Superior temporal gyrus (tissue), 1 donor: ENCODE results near the gene PTPN6.

Source experiments
- DNase-seq: peaks from one replicate; pipeline ENCODE4 v3.0.0-alpha.2; 2016; ENCODE audit errors: extremely low spot score

The PTPN6 gene

DNA sequence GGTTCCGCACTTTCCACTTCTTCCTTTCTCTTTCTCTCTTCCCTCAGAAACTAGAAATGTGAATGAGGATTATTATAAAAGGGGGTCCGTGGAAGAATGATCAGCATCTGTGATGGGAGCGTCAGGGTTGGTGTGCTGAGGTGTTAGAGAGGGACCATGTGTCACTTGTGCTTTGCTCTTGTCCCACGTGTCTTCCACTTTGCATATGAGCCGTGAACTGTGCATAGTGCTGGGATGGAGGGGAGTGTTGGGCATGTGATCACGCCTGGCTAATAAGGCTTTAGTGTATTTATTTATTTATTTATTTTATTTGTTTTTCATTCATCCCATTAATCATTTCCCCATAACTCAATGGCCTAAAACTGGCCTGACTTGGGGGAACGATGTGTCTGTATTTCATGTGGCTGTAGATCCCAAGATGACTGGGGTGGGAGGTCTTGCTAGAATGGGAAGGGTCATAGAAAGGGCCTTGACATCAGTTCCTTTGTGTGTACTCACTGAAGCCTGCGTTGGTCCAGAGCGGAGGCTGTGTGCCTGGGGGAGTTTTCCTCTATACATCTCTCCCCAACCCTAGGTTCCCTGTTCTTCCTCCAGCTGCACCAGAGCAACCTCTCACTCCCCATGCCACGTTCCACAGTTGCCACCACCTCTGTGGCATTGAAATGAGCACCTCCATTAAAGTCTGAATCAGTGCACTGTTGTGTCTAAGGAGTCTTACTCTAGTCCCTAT is 28.0 kb upstream of the PTPN6 start:
- DNase-seq: no peak

DNA sequence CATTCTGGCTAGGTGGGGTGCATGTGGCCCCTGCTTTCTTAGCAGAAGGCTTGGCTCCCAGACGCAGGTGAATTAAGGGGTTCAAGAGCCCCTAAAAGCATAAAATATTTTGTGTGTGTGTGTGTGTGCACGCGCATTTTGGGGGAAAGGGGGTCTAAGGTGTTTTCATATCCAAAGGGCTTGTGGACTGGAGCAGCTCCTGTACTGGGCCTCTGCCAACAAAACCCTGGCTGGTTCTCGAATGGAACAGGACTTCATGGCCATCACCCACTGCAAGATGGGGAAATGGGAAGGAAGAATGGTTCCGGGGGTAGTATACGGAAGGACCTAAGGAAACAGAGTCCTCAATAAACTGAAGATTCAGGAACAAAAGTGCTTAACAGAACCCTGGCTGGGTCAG is 27.3 kb upstream of the PTPN6 start:
- DNase-seq: no peak

DNA sequence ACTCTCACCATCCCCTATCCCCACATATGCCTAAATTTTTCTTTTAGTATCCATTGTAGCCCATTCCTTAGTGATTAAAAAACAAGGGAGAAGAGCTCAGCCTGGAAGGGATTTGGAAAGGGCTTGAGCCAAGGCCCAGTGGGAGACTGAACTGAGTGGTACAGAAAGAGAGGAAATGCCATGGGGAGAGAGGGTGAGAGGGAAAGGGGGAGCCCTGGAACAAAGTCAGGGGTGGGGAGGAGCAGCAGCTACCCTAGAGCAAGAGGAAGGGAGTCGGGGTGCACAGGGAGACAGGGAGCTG is 26.0 kb upstream of the PTPN6 start:
- DNase-seq: peak; percentile 33

DNA sequence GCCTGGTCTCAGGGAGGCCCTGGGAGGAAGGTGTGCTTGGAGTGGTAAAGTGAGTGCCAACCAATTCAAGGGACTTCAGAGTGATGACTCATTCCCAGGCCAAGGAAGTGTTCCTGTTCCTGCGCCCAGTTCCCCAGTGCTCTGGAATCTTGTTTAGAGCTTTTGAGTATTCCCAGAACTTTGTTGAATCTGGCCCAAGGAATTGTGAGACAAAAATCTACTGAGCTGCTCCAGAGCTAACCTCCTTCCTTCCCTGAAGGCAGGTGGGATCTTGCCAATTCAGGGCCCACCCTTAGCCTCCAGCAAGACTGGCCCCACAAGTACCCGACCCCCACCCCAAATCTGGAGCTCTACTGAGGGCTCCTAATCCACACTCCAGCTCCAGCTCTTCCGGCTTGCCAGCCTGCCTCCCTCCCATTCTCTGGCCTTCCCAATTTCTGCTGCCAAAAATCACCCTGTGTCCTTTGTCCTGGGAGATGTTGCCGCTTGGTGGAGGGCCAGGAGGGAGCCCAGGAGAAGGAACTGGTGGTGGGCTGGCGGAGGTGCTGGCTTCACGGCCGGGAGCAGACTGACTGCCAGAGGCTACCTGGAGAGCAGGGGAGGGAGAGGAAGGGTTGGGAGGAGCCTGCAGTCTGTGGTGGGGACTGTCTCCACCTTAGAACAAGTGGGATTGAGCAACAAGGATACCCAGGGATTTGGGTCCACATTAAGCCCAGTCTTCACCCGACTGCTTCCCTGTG is 25.4 kb upstream of the PTPN6 start:
- DNase-seq: peak; percentile 75

DNA sequence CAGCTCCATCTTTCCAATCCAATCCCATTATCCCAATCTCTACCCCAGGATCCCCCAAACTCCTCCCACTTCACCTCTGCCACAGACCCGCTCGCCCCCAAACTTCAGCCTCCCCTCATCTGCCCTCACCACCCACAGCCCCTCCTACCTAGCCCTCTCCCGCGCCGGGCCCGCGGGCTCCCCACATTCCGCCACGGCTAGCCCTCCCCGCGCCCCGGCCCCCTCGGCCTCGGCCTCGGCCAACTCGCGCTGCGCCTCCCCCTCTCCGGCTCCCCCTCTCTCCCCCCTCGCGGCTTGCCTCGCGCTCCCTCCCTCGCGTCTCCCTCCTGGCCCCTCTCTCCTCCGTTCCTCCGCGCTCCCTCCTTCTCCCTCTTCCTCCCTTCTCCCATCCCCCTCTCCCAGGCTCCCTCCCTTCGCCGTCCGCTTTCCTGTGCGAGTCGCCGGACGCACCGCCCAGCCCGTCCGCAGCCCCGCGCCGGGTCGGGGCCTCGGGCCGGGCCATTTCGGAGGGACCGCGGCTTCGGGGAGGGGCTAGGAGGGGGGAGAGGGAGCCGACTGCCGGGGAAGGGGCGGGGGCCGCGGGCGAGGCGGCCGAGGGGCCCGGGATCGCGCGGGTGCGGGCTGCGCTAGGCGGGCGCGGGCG is 23.7 kb upstream of the PTPN6 start, which contains the start of gene ATN1:
ATN1 (plus strand) TSS at position 581 of the 643 bp plus-strand sequence. CDS start 6,043 bp downstream, outside the sequence.
- DNase-seq: peak; percentile 76

DNA sequence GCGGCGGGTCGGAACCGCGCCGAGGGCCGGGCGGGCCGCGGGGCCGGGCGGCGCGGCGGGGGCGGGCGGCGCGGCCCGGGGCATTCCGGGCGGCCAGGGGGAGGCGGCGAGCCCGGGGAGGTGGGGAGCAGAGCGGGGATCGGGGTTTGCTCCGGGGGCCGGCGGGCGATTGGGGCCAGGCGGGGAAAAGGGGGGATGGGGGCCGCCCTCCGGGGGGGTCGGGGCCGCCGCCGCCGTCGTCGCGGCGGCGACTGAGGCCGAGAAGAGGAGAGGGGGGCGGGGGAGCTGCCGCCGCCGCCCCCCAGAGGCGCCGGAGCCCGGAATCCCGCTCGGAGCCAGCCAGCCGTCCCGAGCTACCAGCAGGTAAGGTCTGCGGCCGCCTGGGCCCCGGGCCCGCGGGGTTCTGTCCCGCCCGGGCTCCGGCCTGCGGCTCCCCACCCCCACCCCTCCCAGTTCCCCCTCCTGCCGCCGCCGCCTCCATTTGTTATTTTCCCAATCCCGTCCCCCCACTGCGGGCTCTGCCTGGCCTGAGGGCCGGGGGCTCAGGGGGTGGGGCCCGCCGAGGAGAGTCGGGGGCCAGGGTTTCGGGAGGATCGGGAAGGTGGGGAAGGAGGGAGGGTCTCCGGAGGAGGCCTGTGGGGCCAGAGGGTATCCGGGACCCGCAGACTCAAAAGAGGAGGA is 23.0 kb upstream of the PTPN6 start:
- DNase-seq: no peak

DNA sequence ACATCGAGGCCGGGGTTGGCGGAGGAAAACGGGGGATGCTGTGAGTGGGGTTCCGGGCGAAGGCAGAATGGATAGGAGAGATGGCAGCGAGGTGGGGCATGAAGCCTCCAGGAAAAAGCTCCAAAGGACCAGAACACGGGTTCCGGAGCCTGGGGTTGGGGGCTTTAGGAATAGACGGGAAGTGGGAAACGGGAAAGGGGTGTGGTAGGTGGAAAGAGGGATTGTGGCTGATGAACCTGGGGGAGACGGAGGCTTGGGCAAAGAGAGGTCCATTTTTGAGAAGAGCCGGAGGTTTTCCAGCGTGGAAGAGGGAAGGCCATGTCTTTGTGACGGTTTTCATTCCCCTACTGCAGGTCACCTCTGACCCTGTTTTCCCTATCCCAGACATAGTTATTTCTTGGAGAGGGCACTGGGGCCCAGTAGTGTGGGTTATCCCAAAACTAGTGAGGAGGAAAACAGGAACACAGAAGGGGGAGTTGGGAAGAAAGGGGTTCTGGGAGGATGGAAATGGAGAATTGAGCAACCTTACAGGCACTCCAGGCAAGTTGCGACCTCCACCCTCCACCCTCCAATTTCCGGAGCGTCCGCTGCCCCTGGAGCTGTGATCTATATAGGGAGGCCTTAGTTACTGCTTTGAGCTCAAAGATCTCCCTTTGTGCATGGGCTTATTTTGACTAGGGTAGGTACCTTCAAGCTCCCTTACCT is 22.3 kb upstream of the PTPN6 start:
- no peak for DNase-seq

DNA sequence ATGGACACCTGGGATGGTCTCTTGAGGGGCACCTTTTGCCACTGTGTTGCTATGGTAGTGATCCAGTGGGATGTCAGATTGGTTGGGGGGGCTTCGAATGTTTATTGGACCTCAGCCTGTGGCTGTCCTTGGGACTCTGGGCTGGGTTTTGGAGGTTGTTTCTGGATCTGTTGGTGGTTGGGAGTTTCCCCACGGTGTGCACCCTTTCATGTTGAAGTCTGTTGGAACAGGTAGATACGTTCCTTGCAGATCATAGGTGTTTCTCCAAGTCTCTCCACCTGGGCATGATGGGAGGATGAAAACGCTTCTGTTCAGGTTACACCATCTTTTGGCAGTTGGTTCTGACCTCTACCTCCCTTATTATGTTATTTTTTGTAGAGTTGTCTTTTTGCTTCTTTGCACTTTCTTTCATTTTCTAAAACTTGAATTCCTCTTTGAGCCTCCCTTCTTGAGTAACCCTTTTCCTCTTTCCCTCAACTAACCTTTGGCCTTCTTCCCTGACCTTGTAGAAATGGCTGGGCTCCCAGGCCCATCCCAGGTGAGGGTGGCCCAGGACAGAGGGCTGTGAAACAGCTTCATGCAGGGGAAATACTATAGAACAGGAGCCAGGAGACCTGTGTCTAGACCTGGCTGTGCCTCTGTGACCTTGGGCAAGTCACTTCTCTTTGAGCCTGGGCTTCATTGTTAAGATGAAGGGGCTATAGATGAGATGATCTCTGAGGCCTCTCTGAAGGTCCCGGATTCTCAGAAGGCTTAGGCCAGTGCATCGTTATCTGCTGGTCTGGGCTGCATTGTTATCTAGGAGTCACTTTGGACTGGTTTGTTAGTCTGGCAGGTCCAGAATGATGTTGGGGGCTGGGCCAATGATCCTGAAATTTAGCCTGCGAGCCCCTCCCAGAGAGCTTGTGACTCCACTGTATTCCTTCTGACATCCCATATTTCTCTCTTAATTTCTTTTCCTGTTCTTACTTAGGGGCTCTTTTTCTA is 21.4 kb upstream of the PTPN6 start:
- DNase-seq: no peak

DNA sequence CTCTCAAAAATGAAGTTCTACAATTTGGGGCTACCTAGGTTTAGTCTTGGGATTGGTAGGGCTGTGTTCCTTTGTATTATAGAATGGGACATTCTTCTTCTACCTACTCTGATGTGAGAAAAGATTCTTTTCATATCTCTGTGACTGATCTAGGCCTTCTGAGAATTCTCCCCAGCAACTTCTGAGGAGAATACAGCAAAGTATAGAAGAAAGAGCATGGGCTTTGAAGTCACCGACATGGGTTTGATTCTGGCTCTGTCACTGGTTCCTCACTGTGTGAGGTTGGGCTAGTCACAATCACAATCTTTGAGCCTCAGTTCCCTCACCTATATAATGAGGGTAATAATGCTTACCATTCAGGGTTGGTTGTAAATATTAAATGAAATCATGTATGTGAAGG is 18.4 kb upstream of the PTPN6 start:
- DNase-seq: no peak

DNA sequence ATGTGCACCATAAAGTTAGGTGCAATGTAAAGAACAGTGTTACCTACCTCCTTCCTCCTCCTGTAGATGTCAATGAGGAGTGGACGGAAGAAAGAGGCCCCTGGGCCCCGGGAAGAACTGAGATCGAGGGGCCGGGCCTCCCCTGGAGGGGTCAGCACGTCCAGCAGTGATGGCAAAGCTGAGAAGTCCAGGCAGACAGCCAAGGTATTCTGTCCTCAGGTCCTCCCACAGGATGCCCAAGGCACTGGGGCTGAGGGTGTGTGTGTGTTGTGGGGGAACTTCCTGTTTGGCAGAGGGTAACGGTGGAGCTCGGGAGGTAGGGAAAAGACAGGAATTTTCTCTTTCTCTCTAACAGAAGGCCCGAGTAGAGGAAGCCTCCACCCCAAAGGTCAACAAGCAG is 17.0 kb upstream of the PTPN6 start:
- no peak for DNase-seq

DNA sequence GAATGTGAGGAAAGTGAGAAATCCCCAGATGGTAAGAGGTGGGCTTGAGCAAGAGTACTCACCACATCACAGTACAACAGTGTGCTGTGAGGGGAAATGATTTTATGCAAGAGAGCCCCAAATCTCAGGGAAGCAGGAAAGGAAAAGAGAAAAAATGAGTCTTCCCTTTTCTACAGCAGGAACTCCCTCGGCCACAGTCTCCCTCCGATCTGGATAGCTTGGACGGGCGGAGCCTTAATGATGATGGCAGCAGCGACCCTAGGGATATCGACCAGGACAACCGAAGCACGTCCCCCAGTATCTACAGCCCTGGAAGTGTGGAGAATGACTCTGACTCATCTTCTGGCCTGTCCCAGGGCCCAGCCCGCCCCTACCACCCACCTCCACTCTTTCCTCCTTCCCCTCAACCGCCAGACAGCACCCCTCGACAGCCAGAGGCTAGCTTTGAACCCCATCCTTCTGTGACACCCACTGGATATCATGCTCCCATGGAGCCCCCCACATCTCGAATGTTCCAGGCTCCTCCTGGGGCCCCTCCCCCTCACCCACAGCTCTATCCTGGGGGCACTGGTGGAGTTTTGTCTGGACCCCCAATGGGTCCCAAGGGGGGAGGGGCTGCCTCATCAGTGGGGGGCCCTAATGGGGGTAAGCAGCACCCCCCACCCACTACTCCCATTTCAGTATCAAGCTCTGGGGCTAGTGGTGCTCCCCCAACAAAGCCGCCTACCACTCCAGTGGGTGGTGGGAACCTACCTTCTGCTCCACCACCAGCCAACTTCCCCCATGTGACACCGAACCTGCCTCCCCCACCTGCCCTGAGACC is 15.6 kb upstream of the PTPN6 start:
- no peak for DNase-seq

DNA sequence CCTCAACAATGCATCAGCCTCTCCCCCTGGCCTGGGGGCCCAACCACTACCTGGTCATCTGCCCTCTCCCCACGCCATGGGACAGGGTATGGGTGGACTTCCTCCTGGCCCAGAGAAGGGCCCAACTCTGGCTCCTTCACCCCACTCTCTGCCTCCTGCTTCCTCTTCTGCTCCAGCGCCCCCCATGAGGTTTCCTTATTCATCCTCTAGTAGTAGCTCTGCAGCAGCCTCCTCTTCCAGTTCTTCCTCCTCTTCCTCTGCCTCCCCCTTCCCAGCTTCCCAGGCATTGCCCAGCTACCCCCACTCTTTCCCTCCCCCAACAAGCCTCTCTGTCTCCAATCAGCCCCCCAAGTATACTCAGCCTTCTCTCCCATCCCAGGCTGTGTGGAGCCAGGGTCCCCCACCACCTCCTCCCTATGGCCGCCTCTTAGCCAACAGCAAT is 14.9 kb upstream of the PTPN6 start:
- DNase-seq: no peak

DNA sequence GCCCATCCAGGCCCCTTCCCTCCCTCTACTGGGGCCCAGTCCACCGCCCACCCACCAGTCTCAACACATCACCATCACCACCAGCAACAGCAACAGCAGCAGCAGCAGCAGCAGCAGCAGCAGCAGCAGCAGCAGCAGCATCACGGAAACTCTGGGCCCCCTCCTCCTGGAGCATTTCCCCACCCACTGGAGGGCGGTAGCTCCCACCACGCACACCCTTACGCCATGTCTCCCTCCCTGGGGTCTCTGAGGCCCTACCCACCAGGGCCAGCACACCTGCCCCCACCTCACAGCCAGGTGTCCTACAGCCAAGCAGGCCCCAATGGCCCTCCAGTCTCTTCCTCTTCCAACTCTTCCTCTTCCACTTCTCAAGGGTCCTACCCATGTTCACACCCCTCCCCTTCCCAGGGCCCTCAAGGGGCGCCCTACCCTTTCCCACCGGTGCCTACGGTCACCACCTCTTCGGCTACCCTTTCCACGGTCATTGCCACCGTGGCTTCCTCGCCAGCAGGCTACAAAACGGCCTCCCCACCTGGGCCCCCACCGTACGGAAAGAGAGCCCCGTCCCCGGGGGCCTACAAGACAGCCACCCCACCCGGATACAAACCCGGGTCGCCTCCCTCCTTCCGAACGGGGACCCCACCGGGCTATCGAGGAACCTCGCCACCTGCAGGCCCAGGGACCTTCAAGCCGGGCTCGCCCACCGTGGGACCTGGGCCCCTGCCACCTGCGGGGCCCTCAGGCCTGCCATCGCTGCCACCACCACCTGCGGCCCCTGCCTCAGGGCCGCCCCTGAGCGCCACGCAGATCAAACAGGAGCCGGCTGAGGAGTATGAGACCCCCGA is 14.3 kb upstream of the PTPN6 start:
- DNase-seq: no peak

DNA sequence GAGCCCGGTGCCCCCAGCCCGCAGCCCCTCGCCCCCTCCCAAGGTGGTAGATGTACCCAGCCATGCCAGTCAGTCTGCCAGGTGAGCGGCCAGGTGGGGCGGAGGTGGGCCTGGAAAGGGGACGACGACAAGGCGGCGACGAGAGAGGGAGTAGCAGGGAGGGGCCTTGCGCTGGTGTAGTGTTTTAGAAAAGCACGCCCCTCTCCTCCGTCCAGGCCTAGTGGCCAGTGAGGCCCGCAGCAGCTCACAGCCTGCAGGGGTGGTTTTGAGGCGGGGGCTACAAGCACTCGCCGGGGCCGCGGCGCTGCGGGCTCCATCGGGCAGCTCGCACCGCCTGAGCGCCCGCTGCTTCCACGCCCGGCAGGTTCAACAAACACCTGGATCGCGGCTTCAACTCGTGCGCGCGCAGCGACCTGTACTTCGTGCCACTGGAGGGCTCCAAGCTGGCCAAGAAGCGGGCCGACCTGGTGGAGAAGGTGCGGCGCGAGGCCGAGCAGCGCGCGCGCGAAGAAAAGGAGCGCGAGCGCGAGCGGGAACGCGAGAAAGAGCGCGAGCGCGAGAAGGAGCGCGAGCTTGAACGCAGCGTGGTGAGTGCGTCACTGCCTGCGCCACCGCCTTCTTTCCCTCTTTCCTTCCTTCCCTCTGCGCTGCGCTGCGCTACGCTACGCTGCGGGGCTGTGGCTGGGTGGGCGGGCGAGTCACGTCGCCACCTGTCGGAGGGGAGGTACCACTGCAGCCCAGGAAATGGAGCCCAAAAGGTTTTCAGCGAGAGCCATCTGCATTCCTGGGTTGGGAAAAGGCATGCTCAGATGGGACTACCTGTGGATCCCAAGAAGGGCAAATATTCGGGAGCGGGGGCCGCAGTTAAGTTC is 13.4 kb upstream of the PTPN6 start:
- DNase-seq: peak; percentile 97

DNA sequence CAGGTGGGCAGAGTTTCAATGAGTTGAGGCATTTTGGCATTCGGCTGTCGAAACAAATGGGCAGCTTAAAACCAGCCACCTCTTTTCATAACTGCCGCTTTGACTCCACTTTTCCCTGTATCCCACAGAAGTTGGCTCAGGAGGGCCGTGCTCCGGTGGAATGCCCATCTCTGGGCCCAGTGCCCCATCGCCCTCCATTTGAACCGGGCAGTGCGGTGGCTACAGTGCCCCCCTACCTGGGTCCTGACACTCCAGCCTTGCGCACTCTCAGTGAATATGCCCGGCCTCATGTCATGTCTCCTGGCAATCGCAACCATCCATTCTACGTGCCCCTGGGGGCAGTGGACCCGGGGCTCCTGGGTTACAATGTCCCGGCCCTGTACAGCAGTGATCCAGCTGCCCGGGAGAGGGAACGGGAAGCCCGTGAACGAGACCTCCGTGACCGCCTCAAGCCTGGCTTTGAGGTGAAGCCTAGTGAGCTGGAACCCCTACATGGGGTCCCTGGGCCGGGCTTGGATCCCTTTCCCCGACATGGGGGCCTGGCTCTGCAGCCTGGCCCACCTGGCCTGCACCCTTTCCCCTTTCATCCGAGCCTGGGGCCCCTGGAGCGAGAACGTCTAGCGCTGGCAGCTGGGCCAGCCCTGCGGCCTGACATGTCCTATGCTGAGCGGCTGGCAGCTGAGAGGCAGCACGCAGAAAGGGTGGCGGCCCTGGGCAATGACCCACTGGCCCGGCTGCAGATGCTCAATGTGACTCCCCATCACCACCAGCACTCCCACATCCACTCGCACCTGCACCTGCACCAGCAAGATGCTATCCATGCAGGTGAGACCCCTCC is 12.6 kb upstream of the PTPN6 start:
- no peak for DNase-seq

DNA sequence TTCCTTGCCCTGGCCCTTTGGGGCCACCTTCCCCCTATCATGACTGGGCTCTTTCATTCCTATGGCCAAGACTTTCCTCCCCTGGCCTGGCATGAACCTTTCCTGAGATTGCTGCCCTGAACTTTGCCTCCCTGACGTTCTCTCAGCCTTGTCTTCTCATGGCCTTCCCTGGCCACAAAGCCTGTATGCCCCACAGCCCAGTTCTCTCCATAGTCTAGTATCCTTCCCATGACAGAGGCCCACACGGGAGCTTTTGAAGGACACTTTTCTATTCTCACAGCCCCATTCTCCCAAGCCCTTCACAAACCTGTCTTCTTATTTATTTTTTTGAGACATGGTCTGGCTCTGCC is 12.0 kb upstream of the PTPN6 start:
- no peak for DNase-seq

DNA sequence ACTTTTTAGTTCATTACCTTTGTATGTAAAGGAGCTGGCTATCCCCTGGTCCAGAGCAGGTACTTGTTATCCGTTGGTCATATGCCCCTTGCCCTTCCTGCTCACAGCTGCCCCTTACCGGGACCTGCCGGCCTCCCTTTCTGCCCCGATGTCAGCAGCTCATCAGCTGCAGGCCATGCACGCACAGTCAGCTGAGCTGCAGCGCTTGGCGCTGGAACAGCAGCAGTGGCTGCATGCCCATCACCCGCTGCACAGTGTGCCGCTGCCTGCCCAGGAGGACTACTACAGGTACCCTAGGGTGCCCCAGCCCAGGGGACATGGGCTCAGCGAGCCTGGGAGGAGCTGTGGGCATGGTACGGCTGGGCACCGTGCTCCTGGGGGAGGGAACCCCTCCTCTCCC is 9.9 kb upstream of the PTPN6 start:
- no peak for DNase-seq
